KOPT-K1 (cell line): ENCODE results near the gene SLC9A9.

Source experiments
- H3K27ac ChIP-seq: fragments of 200-600 bp; sonication (generic); 2 replicates; pipeline ENCODE4 v1.5.1; 2016; ENCODE audit warnings: antibody characterized with exemption, mild to moderate bottlenecking, low read depth, low read length; ENCODE audit not compliant: poor library complexity, severe bottlenecking
- H3K36me3 ChIP-seq: fragments of 200-600 bp; sonication (generic); 2 replicates; pipeline ENCODE4 v1.5.1; 2017; ENCODE audit warnings: antibody characterized with exemption, mild to moderate bottlenecking, low read length, moderate library complexity; ENCODE audit not compliant: insufficient read depth
- H3K9me3 ChIP-seq: fragments of 200-600 bp; sonication (generic); 2 replicates; pipeline ENCODE4 v1.5.1; 2017; ENCODE audit warnings: antibody characterized with exemption, low read length, mild to moderate bottlenecking; ENCODE audit not compliant: insufficient read depth, poor library complexity, severe bottlenecking

The SLC9A9 gene

GRCh38 chr3:143617050-143617449, 231.2 kb downstream of the SLC9A9 start:
- H3K36me3 ChIP-seq: no peaks in the 10 kb centered on the region
- no peaks in the 10 kb centered on the region for H3K9me3 ChIP-seq
- no peak overlapping the region for H3K27ac ChIP-seq

DNA sequence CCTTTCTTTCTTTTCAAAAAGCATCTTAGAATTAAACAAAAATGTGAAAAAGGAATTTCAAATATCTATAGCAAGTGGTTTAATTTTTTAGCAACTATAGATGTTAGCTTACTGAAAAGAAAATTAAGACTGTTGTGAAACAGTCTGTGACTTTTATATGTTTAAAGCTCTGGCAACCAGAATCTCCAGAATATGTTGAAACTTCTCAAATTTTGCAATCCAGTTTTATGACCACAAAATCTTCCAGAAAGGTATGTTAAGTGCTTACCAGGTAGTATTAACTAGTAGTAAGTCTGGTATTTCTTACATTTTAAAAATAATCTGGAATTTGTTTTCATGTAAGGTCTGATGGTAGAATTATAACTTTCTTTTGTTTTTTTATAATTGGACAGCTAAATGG, 235.0 kb downstream of the SLC9A9 start:
- no peak overlapping the region for H3K27ac ChIP-seq
- H3K36me3 ChIP-seq: no peaks in the 10 kb centered on the region
- no peaks in the 10 kb centered on the region for H3K9me3 ChIP-seq

DNA sequence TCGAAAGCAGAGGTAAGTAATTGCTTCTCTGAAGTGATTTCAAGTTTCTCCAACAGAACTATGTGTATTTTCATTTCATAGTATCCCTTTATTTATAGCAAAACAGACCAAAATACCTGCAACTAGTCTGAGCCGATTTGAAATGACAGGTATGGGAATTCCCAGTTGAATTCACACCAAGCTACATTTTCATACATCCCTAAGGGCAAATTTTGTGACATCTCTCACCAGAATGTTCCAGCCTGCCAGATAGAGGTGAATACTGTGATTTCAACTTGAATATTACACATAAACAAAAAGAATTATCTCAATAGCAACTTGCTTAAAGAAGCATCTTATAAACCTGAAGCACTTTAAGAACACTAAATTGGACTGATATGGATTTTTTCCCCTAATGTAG, 235.7 kb downstream of the SLC9A9 start:
- H3K36me3 ChIP-seq: no peaks in the 10 kb centered on the region
- no peak overlapping the region for H3K27ac ChIP-seq
- H3K9me3 ChIP-seq: no peaks in the 10 kb centered on the region

- no peaks in the 10 kb centered on the region for H3K36me3 ChIP-seq
- no peaks in the 10 kb centered on the region for H3K9me3 ChIP-seq
- no peak overlapping the region for H3K27ac ChIP-seq
Observed at GRCh38 chr3:143608966-143609365, 239.3 kb downstream of the SLC9A9 start.

DNA sequence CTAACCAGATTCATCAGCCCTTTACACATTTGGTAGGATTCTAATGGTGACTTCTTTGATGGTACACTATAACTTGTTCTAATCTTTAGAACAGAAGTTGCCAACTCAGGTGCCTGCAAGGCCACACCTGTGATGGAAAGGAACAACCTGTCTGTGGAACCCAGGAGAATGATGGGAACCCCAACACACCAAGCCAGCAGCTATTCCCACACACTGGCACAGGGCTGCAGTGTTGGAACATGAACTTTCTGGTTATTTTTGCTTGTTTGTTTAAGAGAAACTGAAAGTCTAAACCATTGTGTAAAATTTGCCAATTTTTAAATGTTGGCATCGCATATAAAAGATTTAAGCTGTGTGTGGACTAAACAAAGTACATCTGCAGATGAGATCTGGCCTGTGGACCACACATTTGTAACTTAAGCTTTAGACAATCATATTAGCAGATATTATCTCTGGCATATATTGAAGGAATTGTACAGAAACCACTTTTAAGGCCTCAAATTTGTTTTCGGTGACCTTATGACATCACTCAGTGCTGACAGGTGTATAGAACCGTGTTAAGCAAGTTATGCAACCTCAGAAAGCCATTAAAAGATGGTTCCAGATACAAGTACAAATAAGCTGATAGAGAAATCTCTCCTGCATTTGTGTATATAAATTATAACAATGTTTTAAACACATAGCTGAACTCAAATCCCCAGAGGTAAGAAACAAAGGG, 242.9 kb downstream of the SLC9A9 start:
- Histone ChIP-seq H3K9me3 (no peaks in the 10 kb centered on the region), H3K36me3 (no peaks in the 10 kb centered on the region), H3K27ac (no peak overlapping the region)

GRCh38 chr3:143604402-143605185, 243.7 kb downstream of the SLC9A9 start:
- H3K27ac ChIP-seq: no peak overlapping the region
- no peaks in the 10 kb centered on the region for H3K36me3 ChIP-seq
- no peaks in the 10 kb centered on the region for H3K9me3 ChIP-seq

- Histone ChIP-seq H3K36me3 (no peaks in the 10 kb centered on the region), H3K27ac (no peak overlapping the region), H3K9me3 (no peaks in the 10 kb centered on the region)
Observed at GRCh38 chr3:143603774-143604173, 244.5 kb downstream of the SLC9A9 start.

GRCh38 chr3:143601723-143602484, 246.4 kb downstream of the SLC9A9 start:
- Histone ChIP-seq H3K36me3 (no peaks in the 10 kb centered on the region), H3K27ac (no peak overlapping the region), H3K9me3 (no peaks in the 10 kb centered on the region)

DNA sequence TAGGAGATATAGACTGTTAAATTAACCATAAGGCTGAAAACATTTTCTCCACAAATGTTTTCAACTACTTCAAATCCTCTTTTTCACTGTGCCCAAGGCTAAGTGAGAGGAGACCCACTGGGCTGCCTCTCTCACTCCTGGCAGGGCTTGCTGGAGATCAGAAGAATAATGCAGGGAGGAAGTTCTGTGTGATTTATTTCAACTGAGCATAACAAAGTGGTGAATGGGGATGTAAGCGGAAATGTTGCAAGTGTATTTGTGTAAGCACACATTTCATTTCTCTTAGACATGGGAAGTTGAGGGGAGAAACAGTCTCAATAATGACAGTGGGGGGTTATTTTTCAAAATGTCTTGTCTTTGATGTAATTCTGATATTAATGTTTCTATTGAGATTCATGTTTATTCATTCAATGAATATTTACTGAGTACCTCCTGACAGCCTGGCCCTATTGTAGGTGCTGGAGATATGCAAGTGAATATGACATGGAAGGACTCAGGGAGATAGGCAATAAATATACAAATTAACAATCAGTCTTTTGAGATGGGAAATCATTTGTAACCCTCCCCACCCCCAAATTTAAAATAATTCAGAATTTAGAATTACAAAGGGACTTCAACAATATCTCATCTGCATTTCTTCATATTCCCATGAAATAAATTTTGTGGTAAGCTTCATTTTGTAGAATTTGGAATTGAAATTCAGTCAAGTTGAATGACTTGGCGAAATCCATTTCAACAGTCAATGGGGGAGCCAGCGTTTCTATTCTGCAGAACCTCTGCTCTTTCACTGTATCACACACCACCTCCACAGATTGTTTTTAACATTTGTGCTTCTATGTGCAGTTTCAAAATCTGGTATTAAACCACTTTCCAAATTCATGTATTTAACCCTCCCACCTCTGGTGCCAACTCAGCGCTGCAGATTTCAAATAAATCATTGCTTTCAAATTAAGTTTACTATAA, 247.2 kb downstream of the SLC9A9 start:
- H3K36me3 ChIP-seq: no peaks in the 10 kb centered on the region
- H3K27ac ChIP-seq: no peak overlapping the region
- H3K9me3 ChIP-seq: no peaks in the 10 kb centered on the region

DNA sequence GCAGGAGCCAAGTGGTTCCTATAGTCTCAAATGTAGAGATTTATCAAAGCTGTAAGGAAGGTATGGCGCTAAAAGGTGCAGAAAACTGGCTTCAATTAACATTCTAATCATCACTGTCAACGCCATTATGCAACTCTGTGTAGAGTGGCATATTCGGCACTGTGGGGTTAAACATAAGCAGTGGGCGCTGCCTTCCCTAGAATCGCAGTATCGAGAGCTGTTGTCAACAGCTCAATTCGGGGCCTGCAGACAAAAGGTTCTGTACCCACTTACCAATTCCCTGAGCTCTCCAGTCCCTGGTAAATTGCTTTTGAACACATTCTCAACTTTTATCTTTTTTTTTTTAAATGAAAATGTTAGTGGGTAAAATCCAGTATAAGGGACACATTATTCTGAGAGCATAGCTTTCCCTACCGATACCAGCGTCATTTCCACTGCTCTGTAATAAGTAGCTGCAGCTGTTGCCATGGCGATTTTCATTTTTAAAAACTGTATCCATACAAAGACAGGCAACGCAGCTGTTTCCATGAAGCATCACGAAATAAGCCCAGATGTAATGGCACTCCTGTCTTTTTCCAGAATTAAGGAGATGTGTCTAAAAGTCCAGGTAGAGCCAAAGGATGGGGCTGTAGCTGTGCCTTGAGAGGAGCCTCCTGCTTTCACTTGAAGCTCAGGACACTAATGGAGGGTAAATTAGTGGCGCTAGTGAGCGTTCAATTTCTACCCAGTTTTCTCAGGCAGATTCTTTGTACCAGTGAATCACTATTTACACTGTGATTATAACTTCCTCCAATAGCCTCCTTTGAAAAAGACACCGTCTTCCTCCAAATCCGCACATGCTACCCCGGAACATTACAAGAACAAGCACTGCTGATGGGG, 250.3 kb downstream of the SLC9A9 start:
- no peak overlapping the region for H3K27ac ChIP-seq
- H3K9me3 ChIP-seq: no peaks in the 10 kb centered on the region
- no peaks in the 10 kb centered on the region for H3K36me3 ChIP-seq

GRCh38 chr3:143596957-143597642, 251.2 kb downstream of the SLC9A9 start:
- Histone ChIP-seq H3K9me3 (no peaks in the 10 kb centered on the region), H3K36me3 (no peaks in the 10 kb centered on the region), H3K27ac (no peak overlapping the region)

DNA sequence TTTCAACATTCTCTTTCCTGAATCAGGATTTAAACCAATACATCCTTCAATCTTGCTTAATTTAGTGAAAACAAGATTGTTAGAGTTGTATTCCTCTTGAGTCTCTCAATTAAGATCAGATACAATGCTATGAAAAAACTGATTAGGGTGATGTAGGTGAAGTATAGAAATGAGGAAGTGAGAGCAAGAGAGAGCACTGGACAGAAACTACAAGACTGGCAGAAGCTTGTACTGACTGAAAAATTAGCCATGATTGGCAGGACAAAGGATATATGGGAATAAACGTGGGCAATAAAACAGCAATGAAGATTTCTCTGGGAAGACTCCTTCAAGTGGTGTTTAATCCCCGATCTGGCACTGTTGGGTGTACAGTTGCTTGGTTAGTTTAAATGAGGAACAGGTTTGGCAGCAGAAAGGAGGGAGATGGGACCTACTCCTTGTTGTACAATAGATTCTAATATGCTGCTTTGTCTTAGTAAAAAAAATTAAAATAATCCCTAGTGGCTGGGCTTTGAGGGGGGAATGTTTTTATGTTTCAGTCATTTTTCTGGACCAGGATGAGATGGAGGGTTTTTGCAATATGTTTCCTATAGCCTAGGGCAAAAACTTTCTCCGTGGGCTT, 252.7 kb downstream of the SLC9A9 start:
- Histone ChIP-seq H3K36me3 (no peaks in the 10 kb centered on the region), H3K27ac (no peak overlapping the region), H3K9me3 (no peaks in the 10 kb centered on the region)

DNA sequence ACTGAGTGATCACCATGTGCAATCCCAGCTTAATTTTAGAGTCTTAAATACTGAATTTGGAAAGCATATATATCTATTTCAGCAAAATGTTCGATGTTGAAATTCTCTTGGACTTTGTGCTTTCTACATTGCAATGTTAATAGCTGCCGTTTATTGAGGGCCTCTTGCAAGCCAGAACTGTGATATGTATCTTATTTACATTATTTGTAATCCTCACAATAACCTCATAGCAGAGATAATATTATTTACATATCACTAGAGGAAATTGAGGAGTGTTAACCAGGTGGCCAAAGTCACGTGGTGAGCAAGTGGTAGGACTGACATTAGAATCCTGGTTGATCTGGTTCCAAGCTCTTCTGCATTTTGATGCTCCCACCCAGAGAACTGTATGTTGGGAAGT, 254.1 kb downstream of the SLC9A9 start:
- no peaks in the 10 kb centered on the region for H3K9me3 ChIP-seq
- H3K27ac ChIP-seq: no peak overlapping the region
- H3K36me3 ChIP-seq: no peaks in the 10 kb centered on the region
